GM21825 (cell line): ENCODE results near the gene CRNKL1.

ENCODE experiments used
- ATAC-seq: cut with Tn5 transposase; IDR thresholded peaks from one replicate; pipeline ENCODE4 v1.9.1; 2021; ENCODE audit warnings: mild to moderate bottlenecking, moderate library complexity; ENCODE audit not compliant: unreplicated experiment

CRNKL1 gene

DNA sequence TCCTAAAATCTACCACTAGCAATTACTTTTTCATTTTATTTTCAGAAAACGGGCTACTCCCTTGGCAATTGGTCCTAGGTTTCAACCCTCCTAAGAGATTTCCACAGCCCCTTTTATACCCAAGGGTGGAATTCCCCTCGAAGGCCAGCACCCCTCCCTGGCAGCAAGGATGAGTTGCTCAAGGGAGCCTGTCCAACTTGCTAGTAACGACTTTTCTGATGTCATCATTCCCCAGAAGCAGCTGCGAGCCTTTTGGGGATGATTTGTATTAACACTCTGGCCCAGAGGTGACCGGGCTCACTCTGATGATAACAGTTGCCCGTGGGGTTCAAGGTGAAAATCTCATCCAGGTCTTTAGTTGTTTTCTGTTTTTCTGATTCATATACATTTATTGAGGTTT lies 65.8 kb downstream of the CRNKL1 start:
- ATAC-seq: no peak
